ENCODE results near the gene TMEM59L.

DNA sequence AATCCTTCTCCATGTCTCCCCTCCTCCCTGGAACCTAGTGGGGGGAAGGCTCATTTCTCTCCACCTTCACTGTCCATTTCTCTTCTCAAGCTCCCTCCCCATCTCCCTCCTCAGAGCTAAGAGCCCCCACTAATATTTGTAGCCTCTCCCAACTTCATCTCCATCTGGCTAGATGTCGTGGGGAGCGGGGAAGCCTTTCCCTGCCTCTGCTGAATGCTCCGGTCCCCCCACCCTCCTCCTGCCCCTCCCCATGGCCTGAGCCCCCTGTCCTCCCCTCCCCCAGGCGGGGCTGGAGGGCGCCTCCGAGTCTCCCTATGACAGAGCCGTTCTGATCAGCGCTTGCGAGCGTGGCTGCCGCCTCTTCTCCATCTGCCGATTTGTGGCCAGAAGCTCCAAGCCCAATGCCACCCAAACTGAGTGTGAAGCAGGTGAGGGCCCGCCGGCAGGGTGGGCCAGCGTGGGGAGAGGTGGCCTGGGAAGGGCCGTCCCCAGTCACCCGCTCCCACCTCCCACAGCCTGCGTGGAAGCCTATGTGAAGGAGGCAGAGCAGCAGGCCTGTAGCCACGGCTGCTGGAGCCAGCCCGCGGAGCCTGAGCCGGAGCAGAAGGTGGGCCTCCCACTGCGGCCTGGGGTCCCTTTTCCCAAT is 1.0 kb downstream of the TMEM59L start:
- TF ChIP-seq, protein P1, sequence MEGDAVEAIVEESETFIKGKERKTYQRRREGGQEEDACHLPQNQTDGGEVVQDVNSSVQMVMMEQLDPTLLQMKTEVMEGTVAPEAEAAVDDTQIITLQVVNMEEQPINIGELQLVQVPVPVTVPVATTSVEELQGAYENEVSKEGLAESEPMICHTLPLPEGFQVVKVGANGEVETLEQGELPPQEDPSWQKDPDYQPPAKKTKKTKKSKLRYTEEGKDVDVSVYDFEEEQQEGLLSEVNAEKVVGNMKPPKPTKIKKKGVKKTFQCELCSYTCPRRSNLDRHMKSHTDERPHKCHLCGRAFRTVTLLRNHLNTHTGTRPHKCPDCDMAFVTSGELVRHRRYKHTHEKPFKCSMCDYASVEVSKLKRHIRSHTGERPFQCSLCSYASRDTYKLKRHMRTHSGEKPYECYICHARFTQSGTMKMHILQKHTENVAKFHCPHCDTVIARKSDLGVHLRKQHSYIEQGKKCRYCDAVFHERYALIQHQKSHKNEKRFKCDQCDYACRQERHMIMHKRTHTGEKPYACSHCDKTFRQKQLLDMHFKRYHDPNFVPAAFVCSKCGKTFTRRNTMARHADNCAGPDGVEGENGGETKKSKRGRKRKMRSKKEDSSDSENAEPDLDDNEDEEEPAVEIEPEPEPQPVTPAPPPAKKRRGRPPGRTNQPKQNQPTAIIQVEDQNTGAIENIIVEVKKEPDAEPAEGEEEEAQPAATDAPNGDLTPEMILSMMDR (IDR thresholded peaks at IDR 0.05 in 2 of 3, conservative IDR thresholded peaks at IDR 0.05 in 1 of 3; ENCODE audit: control insufficient read depth in 2 of 3, extremely low read depth in 1 of 3, insufficient read depth in 1 of 3, low read depth in 3 of 3, low read length in 3 of 3) = no peak
- TF ChIP-seq RCOR1 (conservative IDR thresholded peaks at IDR 0.05; ENCODE audit: low read depth, low read length) = no peak
- TF ChIP-seq POLR2AphosphoS5 (IDR thresholded peaks at IDR 0.05; ENCODE audit: low read length) = no peak
- TF ChIP-seq SMC3 (IDR thresholded peaks at IDR 0.05; ENCODE audit: borderline replicate concordance, low read length) = no peak
- no peak for TF ChIP-seq TAF1 (IDR thresholded peaks at IDR 0.05; ENCODE audit: borderline replicate concordance, low read depth, low read length)
- TF ChIP-seq RFX5 (IDR thresholded peaks at IDR 0.05; ENCODE audit: low read depth, low read length) = no peak
- TF ChIP-seq YY1 (IDR thresholded peaks at IDR 0.05; ENCODE audit: low read depth, low read length) = no peak
- no peak for TF ChIP-seq MXI1 (IDR thresholded peaks at IDR 0.05; ENCODE audit: low read depth, low read length)
- TF ChIP-seq BCL11A (IDR thresholded peaks at IDR 0.05; ENCODE audit: low read depth, low read length) = no peak
- TF ChIP-seq SIN3A (IDR thresholded peaks at IDR 0.05; ENCODE audit: low read depth, low read length) = no peak
- TF ChIP-seq, protein P2, sequence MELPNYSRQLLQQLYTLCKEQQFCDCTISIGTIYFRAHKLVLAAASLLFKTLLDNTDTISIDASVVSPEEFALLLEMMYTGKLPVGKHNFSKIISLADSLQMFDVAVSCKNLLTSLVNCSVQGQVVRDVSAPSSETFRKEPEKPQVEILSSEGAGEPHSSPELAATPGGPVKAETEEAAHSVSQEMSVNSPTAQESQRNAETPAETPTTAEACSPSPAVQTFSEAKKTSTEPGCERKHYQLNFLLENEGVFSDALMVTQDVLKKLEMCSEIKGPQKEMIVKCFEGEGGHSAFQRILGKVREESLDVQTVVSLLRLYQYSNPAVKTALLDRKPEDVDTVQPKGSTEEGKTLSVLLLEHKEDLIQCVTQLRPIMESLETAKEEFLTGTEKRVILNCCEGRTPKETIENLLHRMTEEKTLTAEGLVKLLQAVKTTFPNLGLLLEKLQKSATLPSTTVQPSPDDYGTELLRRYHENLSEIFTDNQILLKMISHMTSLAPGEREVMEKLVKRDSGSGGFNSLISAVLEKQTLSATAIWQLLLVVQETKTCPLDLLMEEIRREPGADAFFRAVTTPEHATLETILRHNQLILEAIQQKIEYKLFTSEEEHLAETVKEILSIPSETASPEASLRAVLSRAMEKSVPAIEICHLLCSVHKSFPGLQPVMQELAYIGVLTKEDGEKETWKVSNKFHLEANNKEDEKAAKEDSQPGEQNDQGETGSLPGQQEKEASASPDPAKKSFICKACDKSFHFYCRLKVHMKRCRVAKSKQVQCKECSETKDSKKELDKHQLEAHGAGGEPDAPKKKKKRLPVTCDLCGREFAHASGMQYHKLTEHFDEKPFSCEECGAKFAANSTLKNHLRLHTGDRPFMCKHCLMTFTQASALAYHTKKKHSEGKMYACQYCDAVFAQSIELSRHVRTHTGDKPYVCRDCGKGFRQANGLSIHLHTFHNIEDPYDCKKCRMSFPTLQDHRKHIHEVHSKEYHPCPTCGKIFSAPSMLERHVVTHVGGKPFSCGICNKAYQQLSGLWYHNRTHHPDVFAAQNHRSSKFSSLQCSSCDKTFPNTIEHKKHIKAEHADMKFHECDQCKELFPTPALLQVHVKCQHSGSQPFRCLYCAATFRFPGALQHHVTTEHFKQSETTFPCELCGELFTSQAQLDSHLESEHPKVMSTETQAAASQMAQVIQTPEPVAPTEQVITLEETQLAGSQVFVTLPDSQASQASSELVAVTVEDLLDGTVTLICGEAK (IDR thresholded peaks at IDR 0.05; ENCODE audit: borderline replicate concordance) = no peak
- TF ChIP-seq, protein P3, sequence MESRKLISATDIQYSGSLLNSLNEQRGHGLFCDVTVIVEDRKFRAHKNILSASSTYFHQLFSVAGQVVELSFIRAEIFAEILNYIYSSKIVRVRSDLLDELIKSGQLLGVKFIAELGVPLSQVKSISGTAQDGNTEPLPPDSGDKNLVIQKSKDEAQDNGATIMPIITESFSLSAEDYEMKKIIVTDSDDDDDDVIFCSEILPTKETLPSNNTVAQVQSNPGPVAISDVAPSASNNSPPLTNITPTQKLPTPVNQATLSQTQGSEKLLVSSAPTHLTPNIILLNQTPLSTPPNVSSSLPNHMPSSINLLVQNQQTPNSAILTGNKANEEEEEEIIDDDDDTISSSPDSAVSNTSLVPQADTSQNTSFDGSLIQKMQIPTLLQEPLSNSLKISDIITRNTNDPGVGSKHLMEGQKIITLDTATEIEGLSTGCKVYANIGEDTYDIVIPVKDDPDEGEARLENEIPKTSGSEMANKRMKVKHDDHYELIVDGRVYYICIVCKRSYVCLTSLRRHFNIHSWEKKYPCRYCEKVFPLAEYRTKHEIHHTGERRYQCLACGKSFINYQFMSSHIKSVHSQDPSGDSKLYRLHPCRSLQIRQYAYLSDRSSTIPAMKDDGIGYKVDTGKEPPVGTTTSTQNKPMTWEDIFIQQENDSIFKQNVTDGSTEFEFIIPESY (IDR thresholded peaks at IDR 0.05) = no peak
